Measurements from ENCODE around the gene LMBRD2.

GRCh38 chr5:36049949-36050348 lies 101.7 kb downstream of the LMBRD2 start:
- no peak for TF ChIP-seq GTF2F1 (IDR thresholded peaks at IDR 0.05; ENCODE audit: borderline replicate concordance, low read depth, low read length)
- TF ChIP-seq POLR2A (IDR thresholded peaks at IDR 0.05; ENCODE audit: control extremely low read depth in 1 of 2, low read depth in 2 of 2, low read length in 2 of 2) = no peak
- no peak for TF ChIP-seq JUN (IDR thresholded peaks at IDR 0.05; ENCODE audit: low read depth, low read length)

Data from H1 (cell line).